ENCODE measurements around the gene PRELID2.

- no peak for TF ChIP-seq CTCF (IDR thresholded peaks at IDR 0.05; ENCODE audit: low read depth, low read length)
- no peak for TF ChIP-seq EZH2phosphoT487 (IDR thresholded peaks at IDR 0.05; ENCODE audit: low read depth)
Observed at GRCh38 chr5:145772466-145772865, 62.7 kb downstream of the PRELID2 start.

Measured in OCI-LY3 (cell line).